HG03064 (cell line): ENCODE results near the gene RPL13.
"Not testable (repeated sequence)": the region's sequence is repeated elsewhere in the genome, so short reads cannot be mapped to it uniquely, and the experiment has no call there.

Experiments
- ATAC-seq: cut with Tn5 transposase; IDR thresholded peaks from one replicate; pipeline ENCODE4 v1.9.1; 2021; ENCODE audit warnings: low read depth; ENCODE audit not compliant: unreplicated experiment

The RPL13 gene

DNA sequence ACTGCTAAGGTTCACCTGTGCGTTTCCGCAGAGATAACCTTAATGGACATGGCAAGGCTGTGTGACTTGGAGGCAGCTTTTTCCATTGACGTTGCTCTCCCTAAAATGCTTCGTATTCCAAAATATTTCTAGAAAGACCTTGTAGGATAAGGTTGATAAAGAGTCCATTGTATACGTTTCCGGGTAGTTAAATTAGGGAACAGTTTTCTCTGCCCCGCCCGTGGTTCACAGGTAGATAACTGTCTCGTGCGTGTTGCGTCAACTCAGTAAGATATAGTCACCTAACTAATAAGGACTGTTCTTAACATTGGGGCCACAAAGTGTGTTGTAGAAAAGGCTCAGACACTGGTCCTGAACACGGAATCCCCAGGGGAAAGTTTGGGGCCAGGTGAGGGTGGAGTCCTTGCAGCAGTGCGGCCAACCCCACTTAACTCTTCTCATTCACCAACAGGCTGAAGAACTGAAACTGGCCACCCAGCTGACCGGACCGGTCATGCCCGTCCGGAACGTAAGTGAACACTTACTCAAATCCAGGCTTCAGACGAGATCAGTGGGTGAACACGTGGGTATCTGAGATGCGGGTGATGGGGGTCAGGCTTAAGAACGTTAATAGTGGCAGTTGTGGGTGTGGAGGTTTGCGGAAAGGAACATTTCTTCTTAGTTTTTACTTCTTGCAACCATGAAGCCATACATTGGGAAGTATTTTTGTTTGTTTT lies 1.6 kb downstream of the RPL13 start:
- no peak for ATAC-seq

DNA sequence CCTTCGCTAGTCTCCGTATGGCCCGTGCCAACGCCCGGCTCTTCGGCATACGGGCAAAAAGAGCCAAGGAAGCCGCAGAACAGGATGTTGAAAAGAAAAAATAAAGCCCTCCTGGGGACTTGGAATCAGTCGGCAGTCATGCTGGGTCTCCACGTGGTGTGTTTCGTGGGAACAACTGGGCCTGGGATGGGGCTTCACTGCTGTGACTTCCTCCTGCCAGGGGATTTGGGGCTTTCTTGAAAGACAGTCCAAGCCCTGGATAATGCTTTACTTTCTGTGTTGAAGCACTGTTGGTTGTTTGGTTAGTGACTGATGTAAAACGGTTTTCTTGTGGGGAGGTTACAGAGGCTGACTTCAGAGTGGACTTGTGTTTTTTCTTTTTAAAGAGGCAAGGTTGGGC lies 2.5 kb downstream of the RPL13 start:
- no peak for ATAC-seq

DNA sequence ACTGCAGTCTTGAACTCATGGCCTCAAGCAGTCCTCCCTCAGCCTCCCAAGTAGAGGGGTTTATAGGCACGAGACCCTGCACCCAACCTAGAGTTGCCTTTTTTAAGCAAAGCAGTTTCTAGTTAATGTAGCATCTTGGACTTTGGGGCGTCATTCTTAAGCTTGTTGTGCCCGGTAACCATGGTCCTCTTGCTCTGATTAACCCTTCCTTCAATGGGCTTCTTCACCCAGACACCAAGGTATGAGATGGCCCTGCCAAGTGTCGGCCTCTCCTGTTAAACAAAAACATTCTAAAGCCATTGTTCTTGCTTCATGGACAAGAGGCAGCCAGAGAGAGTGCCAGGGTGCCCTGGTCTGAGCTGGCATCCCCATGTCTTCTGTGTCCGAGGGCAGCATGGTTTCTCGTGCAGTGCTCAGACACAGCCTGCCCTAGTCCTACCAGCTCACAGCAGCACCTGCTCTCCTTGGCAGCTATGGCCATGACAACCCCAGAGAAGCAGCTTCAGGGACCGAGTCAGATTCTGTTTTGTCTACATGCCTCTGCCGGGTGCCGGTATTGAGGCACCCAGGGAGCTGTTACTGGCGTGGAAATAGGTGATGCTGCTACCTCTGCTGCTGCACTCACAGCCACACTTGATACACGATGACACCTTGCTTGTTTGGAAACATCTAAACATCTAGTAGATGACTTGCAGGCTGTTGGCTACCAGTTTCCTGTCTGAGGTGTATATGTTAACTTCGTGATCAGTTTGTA lies 3.3 kb downstream of the RPL13 start:
- ATAC-seq = no peak

DNA sequence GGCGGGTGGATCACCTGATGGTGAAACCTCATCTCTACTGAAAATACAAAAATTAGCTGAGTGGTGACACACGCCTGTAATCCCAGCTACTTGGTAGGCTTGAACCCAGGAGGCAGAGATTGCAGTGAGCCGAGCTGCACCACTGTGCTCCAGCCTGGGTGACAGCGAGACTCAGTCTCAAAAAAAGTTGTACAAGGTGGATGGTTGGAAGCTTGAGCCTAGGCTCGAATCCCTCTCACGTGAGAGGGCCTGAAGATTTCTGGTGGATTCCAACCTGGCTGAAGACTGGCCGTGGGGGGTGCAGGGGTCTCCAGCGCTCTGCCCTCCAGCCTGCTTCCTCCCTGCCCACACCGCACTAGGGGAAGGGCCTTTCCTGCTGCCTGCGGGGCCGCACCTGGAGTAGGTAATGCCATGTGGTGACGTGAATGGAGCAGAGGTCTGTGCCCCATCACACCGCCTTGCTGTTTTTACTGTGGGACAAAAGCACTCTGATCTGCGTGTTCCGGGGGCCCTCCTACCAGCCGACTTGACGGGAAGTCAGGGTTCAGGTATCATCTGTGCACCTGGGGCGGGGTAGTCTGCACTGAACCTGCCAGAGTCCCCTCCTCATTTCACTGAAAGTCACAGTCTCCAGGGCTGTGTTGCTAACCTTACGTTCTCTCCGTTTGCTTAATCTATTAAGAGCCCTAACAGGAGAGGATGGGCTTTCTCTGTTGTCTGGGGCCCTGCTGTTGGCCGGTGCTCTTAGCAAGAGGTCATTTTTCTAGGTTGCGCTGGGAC lies 4.2 kb downstream of the RPL13 start:
- ATAC-seq = no peak

DNA sequence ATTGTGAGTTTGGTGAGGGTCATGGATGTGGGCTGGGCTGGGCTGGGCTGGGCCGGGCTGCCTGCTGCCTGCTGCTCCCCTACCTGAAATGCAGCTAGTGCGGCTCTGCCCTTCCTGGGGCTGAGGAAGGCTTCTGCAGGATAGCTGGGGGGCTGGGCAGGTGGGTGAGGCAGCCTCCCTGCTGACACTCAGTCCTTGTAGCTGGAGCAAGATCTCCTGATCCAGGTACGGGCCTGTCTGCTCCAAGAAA lies 4.7 kb downstream of the RPL13 start:
- ATAC-seq = no peak

DNA sequence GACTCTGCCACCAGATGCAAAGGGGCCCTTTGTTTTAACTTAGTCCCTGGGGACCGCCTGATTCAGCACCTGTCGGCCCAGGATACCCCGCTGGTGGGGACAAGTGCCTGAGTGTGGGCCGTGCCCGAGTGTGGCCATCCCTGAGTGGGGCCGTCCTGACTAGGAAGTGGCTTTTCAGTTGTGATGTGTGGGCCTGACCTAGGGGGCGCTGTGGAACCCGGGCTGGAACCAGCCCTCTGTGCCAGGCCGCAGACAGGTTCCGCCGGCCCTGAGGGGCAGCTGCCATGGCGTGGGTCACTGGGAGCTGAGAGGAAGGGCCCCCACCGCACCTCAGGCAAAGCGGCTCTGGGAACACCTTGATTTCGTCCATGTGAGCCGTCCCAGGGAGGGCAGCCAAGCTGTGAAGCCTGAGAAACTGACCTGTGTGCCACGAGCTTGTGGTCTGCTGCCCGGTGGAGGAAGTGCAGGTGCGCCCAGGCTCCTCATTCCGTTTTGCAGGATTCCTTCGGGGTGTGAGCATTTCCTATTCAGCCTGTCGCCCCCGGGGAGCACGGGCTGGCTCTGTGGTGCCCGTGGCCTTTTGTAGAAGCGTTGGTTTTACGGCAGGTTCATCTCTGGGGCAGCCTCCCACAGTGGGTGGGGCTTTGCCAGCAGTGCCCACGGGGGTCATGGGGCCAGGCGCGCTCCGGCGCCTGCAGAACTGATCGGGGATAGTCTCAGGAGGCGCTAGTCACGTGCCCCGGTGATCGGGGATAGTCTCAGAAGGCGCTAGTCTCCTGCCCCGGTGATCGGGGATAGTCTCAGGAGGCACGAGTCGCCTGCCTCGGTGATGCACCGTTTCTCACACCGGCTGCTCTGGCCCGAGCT lies 5.3 kb downstream of the RPL13 start:
- ATAC-seq = no peak

DNA sequence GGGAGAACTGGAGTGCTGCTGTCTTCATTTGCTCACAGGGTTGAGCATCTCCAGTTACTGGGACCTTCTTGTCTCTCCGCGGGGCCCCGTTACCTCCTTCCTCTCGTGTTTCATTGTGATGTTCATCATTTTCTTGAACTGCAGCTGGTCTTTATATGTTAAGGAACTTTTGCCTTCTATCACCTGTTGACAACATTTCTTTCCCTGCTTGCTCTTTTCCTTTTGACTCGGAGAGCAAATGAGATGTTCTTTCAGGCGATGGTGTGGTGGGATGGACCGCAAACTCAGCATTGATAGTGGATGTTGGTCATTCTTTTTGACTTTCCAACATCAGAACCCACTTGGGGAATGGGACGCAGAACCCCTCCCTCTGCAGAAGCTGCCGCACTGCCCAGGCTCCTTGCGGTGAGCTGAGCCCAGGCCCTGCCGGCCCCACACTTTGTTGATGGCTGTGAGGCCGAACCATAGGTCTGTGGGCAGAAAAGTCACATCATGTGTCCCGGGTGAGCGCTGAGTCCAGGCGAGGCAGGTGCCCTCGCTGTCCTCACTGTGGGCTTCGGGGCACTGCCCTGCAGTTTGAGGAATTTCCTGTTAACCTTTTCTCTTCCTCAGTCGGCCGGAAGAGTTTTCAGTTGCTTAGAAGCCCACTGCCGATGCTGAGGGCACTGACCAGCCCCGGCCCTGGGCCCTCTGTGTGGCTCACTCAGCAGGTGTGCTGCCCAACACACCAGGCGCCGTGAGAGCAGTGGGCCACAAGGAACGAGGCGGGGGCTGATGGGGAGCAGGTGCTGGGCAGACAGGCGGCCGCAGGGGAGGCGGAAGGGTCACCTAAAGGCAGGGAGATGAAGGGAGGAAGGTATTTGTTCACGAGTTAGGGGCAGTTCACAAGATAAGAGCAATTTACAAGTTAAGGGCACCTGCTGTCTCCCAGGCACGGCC lies 7.4 kb downstream of the RPL13 start:
- no peak for ATAC-seq

DNA sequence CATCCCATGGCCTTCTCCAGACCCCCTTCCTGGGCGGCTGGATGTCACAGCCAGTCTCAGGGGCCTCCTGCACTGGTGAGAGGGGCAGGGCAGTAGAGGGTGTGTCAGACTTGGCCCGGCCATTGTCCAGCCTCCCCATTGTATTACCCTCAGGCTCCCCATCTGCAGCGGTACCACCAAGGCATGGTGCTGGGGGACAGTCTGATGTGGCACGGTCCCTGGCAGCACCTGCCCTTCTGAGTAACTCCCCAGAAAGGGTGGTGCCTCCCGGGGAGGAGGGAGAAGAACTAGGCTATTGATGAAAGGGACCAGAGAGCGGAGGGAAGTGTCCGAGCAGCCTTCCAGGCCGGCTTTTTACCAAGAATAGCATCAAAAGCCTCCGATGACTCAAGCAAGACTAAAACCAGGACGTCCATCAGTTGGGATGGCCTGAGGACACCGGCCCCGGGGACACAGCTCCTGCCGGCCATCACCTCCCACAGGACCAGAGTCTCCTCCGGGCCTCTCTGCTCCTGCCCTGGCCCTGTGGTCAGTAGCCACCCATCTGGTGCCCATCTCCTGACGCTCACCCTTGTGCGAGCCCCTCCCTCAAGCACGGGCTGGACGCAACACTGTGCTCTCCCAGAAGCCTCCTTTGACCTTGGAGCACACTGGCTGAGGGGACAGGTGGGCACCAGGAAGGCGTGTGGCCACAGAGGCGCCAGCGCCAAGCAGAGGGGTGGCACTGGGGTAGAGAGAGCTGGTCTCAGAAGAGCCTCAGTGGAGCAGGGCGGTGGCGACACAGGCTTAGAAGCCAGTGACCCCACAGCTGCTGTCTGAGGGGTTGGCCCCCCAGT lies 9.2 kb downstream of the RPL13 start:
- no peak for ATAC-seq

DNA sequence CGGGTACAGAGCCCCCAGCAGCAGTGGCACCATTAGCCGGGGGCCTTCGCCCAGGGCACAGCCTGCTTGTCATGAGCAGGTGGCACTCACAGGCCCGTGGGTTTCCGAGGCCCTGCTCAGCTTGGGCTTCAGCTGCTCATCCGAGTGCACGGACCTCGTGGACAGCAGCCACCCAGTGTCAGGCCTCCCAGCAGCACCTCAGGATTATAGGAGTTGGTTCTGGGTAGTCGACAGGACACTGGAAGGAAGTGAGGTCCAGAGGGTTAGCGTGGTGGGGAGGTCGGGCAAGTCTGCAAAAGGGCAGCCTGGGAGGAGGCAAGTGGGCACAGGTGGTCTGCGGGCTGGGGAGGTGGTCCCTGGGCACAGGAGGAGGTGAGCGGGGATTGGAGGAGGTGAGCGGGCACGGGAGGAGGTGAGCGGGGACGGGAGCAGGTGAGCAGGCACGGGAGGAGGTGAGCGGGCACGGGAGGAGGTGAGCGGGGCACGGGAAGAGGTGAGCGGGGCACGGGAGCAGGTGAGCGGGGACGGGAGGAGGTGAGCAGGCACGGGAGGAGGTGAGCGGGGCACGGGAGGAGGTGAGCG lies 10.0 kb downstream of the RPL13 start:
- no peak for ATAC-seq

DNA sequence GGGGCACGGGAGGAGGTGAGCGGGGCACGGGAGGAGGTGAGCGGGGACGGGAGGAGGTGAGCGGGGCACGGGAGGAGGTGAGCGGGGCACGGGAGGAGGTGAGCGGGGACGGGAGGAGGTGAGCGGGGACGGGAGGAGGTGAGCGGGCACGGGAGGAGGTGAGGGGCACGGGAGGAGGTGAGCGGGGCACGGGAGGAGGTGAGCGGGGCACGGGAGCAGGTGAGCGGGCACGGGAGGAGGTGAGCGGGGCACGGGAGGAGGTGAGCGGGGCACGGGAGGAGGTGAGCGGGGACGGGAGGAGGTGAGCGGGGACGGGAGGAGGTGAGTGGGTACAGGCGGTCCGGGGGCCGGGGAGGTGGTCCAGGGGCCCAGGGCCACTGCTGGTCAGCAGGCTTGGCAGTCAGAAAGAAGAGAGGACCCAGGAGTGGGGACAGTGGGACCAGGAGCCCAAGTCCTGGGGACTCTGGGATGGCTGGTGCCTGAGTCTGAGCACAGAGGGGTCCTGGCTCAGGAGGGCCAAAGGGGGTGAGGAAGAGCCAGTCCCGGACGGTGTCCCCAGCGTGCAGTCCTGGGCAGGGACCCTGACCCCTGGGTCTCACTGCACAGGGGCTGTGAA lies 10.6 kb downstream of the RPL13 start:
- not testable (repeated sequence) for ATAC-seq

DNA sequence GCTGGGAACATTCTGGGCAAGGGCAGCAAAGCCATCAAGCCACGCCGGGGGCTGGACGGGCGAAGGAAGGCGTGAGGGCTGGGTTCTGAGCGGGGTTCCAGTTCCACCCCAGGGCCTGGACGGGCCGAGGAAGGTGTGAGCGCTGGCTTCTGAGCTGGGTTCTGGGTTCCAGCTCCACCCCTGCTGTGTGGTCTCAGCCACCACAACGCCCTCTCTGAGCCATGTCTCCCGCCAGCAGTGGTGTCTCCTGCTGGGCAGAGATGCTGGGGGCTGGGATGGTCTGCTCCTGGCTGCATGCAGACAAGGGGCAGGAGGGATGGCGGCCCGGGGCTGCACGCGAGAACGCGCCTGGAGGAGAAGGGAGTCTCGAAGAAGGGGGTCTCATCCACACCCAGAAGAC lies 11.2 kb downstream of the RPL13 start:
- no peak for ATAC-seq

DNA sequence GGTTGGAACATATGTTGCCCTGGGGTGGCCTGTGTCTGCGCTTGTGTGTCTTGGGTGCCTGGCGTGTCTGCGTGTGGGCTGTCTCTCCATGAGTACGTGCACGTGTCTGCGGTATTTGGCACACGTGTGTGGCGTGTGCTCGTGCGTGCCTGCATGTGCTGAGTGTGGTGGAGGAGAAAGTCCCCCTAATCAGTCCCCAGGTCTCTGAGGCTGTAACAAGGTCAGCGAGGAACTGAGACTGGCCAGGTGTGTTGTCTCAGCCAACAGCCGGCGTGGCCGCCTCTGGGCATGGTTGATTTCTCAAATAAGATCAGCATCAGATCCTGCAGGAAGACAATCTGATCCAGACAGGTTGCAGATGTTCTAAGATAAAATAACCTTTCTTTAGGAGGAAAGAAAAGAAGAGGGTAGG lies 11.6 kb downstream of the RPL13 start:
- no peak for ATAC-seq

DNA sequence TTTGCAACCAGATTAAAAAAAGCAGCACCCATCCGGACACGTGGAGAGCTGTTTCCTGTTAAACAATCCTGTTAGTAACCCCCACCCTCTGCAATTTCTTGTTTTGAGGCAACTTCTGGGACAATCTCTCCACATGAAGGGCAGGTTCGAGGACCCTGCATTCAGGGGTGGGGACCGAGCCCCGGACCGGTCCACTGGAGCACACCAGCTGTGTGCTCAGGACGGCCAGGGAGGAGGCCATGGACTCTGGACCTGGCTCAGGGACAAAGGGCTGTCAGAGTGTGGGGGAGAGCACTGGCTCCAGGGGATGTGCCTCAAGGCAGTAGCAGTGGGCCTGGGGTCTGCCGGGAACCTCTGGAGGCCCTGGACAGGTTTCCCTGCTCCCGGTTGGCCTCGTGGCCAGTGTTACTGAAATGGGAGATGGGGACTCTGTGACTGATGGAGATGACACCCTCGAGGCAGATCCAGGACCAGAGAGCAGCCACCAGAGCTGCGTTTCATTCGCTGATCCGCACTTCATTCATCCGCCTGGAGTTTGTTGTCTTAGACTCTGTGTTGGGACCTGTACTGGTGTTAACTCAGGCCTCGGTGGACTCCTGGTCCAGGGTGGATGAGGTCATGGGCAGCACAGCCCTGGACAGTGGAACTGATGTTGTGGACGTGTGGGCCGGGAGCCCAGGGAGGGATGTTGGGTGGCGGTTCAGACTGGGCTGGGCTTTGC lies 12.2 kb downstream of the RPL13 start:
- ATAC-seq = no peak

DNA sequence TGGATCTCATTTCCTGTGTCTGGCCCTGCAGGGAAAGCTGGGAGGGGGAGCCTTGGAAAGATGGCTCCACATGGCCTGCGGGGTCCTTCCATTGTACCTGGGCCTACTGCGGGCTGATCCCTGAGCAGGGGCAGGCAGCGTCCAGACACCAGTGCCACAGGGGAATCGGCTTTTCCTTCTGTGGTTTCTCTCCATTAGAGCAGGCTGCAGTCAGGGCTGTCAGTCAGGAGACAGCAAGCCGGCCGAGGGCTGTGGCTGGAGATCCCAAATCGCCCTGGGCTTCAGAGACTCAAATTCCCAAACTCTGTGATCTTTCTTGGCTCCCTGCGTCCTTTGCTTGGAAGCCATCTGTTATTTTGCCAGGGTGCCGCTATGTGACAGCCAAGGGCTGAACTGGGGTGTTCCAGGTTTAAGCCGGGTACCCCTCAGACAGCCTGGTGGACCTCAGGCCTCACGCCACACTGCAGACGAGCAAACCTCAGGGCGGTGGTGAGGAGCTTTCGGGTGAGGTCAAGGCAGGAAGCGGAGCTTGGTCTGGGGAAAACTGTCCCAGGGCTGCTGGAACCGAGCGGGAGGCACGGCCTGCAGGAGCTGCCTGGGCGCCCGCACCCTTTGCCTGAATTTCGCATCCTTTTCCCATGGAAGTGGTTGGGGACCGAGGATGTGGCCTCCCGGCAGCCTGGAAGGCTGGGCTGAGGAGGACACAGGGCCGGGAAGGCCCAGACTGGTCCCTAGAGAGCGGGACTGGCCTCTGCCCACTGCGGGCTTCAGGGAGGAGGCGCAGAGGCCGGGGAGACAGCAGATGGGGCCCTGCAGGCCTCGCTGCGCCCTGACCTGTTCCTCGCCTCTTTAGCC lies 13.6 kb downstream of the RPL13 start:
- no peak for ATAC-seq

DNA sequence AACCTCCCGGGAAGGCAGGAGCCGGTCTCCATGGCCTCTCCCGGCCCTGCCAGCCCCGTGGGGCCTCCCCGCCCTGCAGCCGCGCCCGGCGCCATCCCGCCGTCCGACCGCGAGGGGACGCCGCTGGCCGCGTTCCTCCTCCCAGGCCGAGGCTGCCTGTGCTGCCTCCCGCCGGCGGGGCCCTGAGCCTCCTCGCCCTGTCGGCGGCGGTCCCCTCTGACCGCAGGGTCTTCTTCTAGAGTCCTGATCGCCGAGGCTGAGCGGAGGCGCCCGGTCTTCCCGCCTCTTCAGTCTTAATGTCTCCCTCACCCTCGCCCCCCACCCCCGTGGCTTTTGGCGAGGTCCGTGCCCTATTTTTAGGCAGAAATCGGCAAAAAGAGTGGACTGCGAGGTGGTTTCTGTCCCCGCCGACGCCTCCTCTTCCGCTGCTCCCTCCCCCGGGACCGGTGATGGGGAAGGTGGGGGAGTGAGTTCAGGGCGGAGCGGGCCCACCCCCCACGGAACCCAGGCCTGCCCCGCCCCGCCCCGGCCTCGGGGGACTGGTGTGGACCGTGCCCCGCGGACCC lies 14.3 kb downstream of the RPL13 start:
- ATAC-seq = no peak
